NCI-H2227 (cell line): ENCODE results near the gene ANKRD33B.
"Not testable (repeated sequence)": the region's sequence is repeated elsewhere in the genome, so short reads cannot be mapped to it uniquely, and the experiment has no call there.

Source experiments
- DNase-seq: peaks from one replicate; lab custom pipeline; 2025; ENCODE audit not compliant: unreplicated experiment; lab: John Stamatoyannopoulos, UW

The ANKRD33B gene

DNA sequence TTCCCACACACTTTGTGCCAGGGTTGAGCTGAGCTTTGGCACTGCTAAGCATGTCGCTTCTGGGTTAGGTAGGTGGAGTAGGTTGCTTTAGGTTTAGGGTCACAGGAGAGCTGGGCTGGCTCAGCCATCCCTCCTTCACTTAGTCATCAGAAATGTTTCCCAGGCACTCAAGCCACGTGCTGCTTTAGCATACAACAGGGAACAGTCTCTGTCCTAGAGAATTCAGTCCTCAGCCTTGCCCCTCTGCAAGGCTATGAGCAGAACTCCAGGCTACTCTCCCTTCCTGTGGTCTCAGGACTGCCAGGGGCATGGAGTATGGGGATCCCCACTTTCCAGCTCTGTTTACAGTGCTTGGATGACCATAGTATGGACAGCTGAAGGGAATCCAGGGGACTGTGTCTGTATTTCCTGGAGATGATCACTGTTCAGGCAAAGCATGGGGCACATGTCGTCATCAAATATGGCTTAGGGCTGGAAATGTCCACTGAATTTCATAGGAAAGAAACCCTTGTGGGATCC is 7.5 kb upstream of the ANKRD33B start:
- no peak for DNase-seq

DNA sequence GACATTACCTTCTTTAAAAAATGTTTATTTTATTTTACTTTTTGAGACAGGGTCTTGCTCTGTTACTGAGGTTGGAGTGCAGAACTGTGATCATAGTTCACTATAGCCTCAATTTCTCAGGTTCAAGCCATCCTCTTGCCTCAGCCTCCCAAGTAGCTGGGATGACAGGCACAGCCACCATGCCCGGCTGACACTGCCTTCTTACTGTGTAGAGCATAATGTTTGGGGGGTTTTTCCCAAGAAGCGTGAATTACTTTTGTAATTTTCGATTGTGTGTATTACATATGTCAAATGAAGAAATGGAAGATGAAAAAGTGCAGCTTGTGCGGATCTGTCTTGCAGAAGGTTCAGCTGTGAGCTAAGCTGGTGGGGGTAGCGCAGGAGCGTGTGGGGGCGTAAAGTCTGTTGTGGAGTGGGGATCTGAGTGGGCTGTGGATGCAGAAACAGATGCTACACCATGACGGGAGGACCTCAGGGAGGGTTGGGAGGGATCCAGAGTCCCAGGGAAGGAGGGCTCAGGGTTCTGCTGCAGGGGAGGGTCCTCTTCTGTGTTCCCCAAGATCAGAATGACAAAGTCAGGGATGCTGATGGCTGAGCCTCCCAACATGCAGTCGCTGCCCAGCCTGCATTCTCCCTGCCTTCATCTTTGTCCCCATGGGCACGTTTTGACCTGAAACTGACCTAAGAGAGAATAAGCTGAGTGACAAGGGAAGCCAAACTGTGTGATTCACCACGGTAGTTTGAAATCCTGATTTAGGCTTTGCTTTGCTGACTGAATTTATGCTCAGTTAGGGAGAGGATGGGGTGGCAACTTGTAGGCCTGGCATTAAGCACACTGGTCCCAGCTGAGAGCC is 6.8 kb upstream of the ANKRD33B start:
- DNase-seq: no peak

DNA sequence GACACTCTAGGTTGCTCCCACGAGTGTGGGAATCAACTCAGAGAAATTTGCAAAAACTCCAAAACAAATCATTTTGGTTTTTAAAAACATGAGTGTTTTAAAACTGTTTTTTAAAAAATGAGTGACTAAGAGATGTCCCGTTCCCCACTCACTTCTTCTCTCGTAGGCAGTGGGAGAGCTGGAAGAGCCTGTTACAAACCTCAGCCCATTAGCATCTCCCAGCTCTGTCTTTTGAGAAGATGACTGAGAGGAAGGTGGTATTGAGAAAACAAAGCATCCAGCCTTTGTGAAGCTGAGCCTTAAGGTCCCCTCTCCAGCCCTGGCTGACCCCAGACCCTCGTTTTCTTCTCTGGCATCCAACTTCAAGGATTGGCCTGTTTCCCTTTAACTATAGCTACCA is 4.7 kb upstream of the ANKRD33B start:
- no peak for DNase-seq

DNA sequence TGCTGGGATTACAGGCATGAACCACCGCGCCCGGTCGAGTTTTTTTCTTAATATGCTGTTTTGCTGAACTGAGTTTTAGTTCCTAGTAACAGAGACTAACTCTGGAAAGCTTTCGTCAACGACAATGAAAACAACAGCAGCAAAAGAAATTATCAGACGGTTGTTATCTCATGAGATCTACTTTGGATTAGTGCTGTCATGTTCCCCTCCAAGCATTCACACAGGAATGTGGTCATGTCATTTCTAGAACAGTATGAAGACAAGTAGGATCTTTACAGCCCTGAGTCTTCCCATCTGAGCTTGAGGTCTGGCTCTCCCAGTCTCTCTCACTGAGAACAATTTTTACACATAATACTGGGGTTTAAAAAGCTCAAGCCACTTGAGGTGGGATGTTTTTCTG is 4.0 kb upstream of the ANKRD33B start:
- no peak for DNase-seq

DNA sequence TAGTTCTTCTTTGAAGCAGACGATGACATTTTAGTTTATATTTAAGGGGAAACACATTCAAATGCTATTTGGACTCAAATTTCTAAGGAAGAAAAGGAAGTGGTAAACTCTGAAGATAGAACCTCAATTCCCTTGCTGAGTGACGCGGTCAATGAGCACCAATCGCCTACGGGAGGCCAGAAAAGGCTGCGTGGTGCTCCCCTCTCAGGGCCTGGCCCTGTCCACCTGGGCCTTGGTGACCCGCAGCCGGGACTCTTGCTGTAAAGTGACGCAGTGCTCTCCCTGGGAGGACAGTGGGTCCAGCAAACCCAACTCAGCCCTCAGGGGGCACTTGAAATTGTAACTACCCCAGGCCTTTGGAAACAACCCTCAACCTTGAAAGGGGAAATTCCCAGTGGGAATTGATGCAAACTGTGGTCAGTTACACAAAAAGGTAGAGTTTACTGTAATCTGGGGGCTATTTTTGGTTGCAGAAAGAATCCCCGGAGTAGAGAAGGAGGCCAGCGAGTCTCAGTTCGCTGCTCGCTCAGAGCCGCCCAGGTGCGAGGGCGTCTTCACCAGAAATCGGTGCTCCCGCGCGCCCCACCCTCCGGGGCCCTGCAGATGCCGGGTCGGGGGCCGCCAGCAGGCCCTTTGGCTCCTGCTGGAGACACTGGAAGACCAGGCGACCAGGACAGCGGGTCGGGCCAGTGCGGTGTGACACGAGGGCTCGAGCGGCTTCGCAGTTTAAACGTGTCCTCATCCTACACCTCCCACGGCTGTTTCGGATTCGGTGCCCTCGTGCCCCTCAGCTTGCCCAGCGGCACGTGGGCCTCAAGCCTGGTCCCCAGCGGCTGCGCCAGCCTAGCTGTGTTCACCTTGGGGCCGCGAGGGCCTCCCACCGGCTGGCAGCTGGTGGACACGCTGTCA is 1.4 kb upstream of the ANKRD33B start:
- no peak for DNase-seq

DNA sequence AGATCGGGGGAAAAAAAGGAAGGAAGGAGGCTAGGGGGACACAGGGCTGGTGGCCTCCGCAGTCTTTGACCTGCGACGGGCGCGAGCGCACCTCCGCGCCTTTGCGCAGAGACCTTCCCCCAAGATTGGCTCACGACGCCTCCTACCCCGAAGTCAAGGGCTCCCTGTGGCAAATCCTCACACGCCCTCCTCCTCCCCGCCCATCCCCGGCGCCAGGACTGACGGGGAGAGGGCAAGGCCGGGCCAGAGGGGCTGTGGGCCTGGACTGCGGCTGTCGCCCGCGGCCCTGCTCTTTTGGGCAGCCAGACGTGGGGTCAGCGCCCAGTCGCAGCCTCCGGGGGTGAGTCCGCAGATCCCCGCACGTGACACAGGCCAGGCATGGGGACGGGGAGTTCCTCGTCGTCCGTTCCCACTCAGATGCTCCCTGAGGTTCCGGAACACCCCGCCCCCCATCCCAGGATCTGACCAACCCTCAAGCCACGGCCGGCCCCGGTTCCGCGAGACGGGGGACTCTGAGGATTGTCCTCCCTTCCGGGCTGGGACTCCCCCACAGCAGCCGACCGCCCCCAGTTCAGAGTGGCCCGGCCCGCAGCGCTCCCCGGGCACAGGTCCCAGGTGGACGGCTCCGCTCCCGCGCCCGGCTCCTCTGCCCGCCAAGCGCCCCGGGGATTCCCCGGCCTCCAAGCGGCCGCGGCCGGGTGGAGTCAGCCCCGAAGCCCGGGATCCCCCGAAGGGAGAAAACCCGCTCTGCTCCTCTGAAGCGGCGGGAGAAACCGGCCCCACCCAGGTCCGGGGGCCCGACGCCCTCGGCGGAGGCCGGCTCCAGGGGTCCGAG is 543 bp upstream of the ANKRD33B start:
- no peak for DNase-seq

DNA sequence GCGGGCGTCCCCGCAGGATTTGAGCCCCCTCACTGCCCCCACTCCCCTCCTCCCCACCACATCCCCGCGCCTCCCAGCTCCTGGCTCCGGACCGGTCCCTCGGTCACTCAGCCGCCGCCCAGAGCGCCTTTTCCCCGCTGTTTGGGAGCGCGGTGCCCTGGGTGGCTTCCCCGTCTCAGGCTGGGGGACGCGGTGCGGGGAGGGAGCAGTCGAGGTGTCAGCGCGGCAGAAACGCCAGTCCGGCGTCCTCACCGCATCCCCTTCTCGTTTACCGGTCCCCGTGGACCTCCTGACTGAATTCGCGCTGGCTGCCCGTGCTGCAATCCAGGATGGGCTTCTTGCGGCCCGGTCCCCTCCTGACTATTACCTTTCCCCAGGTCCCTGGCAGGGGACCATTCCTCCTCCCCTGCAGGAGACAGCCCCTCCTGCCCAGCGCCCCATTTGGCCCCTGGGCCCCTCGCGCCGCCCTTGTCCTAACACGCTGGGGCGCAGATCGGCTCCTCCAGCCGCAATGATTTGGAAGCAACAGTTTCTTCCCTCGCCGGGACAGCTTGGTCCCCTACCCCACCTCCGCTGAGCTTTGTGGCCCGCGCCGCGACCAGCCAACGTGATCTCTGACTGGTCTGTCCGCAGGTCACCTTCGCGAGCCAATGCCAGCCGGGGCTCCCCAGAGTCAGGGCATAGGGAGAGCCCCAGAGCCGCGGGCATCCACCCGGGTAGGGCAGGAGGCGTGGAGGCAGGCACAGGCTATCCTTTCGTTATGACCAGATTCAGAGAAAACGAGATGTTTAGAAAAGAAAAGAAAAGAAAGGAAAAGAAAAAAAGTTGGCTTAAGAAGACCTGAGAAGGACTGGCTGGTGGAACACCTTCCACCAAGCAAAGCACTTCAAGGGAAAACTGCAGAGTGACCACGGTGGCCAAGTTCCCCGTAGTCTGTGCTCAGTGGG is 1.2 kb downstream of the ANKRD33B start:
- DNase-seq: no peak

DNA sequence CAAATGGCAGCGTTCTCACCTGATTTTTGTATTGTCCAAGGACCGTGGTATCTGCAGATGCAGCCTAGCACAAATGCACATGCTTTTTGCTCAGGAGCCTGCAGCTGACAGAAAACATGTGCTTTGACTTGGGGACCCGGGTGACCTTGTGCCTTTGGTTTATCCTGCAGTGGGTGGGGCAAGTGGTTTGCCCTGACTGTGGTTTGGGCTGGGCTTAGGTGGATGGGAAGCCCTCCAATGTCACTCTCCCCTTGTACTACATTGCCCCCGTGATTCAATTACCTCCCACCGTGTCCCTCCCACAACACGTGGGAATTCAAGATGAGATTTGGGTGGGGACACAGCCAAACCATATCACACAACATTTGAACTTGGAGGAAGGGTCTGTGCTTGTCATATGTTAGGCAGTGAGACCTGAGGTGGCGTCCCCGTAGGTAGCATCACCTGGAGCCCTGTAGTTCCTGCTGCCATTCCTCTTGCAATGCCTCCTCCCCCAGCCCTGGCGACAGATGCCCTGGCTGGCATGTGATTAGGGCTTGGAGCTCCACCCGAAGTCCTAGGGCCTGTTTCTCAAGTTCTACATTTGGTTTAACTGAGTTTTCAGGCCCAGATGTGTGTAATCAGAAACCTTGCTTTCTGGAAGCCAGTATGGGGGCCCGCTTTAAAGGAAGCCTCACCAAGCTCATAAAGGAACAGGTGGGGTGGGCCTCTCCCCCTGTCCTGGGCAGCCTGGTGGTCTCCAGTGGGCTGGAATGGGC is 2.1 kb downstream of the ANKRD33B start:
- no peak for DNase-seq

DNA sequence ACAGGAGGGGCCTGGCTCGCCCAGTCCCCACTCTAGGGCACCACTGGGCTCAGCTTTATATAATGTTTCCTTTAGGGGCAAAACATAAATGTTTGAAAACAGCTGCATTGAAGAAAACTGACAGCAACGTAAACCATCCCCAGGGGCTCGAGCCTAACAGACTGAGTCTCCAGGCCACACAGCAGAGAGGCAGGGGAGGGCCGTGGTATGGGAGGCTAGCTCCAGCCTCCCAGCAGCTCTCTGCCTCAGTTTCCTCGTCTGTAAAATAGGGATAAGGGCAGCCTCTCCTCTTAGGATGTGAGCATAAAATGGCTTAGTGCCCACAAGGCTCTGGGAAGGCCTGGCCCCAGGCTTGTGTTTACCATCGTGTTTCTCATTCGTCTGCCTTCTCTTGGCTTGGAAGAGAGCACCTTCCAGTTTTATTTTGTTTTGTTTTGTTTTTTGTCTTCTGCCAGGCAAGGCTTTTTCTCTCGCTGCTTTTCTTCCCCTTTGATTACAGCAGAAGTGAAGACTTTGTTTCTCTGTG is 2.7 kb downstream of the ANKRD33B start:
- DNase-seq: no peak

DNA sequence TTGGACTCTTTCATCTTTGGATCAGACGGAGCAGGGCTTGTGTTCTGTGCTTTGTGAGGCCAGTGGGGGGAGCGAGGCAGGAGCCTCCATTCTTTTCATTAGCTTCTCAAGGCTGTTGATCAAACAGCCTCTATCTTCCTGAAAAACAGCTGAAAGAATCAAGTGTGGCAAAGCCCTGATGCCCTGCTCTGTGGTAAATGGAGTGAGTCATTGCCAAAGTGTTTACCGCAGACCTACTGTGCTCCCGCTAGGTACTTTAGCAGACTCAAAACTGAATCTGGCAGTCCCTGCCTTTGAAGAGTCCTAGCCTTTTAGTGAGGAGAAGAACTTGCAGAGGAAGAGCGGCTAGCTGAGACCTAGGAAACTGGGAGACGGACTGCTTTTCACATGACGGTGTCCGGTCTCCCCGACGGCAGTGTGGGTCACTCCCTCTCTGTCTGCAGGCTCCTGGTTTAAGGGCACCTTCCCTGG is 3.3 kb downstream of the ANKRD33B start:
- no peak for DNase-seq

DNA sequence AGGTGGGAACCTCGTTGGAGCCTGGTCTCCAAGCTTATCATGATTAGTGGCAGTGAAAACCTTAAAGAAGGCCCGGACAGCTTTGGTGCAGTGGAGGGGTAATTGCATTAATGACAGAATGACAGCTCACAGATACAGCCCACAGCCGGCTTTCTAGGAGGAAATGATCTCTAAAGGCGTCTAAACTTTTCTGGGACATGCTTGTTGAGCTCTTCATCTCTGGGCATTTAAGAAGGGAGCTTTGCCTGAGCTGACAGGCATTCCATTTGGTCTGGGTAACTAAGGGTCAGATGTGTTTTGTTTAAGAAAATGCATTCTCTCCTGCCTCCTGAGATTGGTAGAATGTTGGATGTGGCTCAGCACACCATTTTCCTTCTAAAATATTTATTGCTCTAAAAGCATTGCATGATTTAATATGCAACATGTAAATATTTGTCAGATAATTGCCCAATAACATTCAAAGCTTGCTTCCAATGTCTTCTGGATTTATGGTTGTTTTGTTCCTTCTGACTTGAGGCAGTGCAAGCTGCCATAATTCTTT is 4.0 kb downstream of the ANKRD33B start:
- DNase-seq: no peak

DNA sequence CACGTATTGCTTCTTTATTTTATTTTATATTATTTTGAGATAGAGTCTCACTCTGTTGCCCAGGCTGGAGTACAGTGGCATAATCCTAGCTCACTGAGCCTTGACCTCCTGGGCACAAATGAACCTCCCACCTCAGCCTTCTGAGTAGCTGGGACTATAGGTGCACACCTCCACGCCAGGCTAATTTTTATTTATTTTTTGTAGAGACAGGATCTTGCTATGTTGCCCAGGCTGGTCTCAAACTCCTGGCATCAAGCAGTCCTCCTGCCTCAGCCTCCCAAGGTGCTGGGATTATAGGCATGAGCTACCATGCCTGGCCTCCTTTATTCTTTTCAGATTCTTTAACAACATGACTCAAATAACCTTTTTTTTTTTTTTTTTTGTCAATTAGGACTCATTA is 6.7 kb downstream of the ANKRD33B start:
- DNase-seq: not testable (repeated sequence)

DNA sequence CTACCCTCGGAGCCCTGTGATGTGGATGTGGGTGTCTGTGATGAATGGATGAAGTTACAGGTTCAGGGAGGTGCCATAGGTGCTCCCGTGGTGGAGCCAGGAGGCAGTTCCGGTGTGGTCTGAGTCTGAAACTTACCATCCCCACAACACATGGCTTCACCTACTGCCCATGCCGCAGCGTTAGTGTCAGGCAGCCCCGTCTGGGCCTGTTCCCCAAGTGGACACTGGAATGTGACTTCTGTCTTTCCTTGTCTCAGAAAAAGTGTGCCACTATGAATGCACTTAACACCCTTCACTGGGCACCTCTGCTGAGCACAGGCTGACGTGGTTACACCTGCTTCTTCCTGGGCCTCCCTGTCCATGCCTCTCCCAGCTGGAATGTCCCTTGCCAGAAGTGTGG is 8.6 kb downstream of the ANKRD33B start:
- no peak for DNase-seq

DNA sequence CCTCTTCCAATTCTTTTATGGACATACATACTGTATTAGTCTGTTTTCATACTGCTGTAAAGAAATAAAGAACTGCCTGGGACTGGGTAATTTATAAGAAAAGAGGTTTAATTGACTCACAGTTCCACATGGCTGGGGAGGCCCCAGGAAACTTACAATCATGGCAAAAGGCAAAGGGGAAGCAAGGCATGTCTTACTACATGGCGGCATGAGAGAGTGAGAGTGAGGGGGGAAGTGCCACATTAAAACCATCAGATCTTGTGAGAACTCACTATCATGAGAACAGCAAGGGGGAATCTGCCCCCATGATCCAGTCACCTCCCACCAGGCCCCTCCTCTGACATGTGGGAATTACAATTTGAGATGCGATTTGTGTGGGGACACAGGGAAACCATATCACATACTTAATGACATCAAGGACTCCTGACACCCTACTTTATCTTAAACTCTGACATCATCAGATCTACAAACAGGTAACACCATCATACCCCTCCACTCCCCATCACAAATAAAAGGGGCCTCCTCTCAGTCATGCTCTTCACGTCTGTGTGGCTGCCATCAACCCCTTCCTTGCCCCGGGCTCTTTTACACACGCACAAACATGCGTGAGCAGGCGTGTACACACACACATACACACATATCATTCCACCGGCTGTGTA is 9.7 kb downstream of the ANKRD33B start:
- no peak for DNase-seq

DNA sequence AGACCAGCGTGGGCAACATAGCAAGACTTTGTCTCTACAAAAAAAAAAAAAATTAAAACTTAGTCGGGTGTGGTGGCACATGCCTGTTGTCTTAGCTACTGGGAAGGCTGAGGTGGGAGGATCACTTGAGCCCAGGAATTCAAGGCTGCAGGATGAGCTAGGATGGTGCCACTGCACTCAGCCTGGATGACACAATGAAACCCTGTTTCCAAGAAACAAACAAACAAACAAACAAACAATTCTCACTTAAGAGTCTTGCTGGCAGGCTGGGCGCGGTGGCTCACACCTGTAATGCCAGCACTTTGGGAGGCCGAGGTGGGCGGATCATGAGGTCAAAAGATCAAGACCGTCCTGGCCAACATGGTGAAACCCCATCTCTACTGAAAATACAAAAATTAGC is 11.0 kb downstream of the ANKRD33B start:
- not testable (repeated sequence) for DNase-seq

DNA sequence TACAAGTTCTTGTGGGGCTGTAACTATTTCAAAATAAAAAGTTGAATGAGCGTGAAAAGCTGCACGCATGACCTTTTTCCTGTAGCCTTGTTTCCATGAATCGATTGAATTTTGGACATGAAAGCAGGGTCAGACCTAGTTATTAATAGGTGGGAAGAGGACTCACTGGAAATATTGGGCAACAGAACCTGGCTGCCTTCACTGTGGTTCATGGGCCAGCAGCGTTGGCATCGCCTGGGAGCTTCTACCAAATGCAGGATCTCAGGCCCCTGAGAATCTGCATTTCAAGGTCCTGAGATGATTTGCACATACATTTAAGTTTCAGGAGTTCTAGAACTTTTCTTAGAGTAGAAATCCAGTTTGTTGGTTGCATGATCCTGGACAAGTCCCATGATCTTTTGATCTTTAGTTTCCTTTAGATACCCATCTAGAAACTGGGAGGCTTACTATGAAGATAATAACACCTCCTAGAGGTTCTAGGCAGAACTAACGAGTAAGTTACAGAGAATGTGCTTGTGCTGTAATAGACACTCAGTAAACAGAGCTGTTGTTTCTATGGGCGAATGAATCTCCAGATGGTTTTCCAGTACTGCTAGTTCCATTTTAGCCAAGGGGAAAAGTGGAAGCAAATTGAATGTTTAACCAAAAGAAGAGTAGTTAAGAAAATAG is 12.4 kb downstream of the ANKRD33B start:
- DNase-seq: no peak

DNA sequence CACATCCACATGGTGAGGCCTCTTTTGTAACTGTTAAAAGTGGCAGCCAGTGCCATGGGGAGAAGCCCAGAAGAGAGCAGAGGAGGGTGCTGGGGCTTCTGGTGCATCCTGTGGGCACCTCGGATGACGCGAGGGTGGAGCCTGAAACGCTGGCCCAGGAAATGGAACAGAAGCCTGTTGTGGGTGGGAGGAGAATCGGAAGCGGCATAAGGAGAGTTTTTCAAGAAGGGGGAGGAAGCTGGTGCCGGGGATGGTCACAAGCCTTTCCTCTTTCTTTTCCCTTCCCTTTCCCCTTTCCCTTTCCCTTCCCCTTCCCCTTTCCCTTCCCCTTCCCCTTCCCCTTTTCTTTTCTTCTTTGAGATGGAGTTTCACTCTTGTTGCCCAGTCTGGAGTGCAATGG is 12.9 kb downstream of the ANKRD33B start:
- no peak for DNase-seq
